Cardiac fibroblast (primary cell): ENCODE measurements around the gene PCNX1.

Source experiments
- DNase-seq, 2 donors: peaks; one replicate each; pipeline versions ENCODE4 v3.0.0 to v3.0.0-alpha.2; 2010; ENCODE audit warnings: low read depth in 2 of 2
- H3K4me3 ChIP-seq, 2 donors: replicated peaks in 1 of 2; 1 replicate in 1 of 2; 2 replicates in 1 of 2; pipeline ENCODE4 v1.5.1; 2011; ENCODE audit warnings: low read depth in 2 of 2, low read length in 2 of 2, mild to moderate bottlenecking in 2 of 2, moderate library complexity in 1 of 2
- CTCF ChIP-seq: IDR thresholded peaks from one replicate; pipeline ENCODE4 v1.5.1; 2011; ENCODE audit warnings: low read depth, mild to moderate bottlenecking, low read length, inconsistent platforms

PCNX1 gene

GRCh38 chr14:70962935-70963334, 55.7 kb downstream of the PCNX1 start:
- no peak for TF ChIP-seq CTCF
- no peak overlapping the region for H3K4me3 ChIP-seq
- no peak for DNase-seq

GRCh38 chr14:70964492-70964891, 57.2 kb downstream of the PCNX1 start:
- no peak for DNase-seq
- no peak for TF ChIP-seq CTCF
- H3K4me3 ChIP-seq = no peak overlapping the region

- DNase-seq = no peak
- no peak overlapping the region for H3K4me3 ChIP-seq
- no peak for TF ChIP-seq CTCF
These were observed 64.3 kb downstream of the PCNX1 start for GRCh38 chr14:70971560-70971959.

GRCh38 chr14:70972107-70972976, 65.1 kb downstream of the PCNX1 start:
- H3K4me3 ChIP-seq = no peak overlapping the region
- TF ChIP-seq CTCF = peak; percentile 85
- DNase-seq = peak; percentile 93 to 94

GRCh38 chr14:70976591-70976990, 69.3 kb downstream of the PCNX1 start:
- no peak for DNase-seq
- H3K4me3 ChIP-seq = no peak overlapping the region
- no peak for TF ChIP-seq CTCF

- no peak overlapping the region for H3K4me3 ChIP-seq
- DNase-seq = peak; percentile 7 to 52
- TF ChIP-seq CTCF = no peak
These were observed 74.0 kb downstream of the PCNX1 start for GRCh38 chr14:70981000-70981952.
